Astrocyte (in vitro differentiated cells and primary cell): ENCODE data around the gene F12. TPM values are rescaled to one million over a fixed set of nuclear protein-coding genes. Genes with fewer than 3 reads are reported as not detected.
"Not testable (repeated sequence)": the region's sequence is repeated elsewhere in the genome, so short reads cannot be mapped to it uniquely, and the experiment has no call there.

ENCODE experiments used
- DNase-seq: peaks from one replicate; pipeline ENCODE4 v3.0.0-alpha.2; 2010; ENCODE audit warnings: low read depth
- FAIRE-seq: peaks from 2 replicates; lab custom pipeline; 2011; peaks lifted over from hg19 to GRCh38; lab: Jason Lieb, UNC
- H2AFZ ChIP-seq: 2 replicates; pipeline ENCODE4 v1.6.0; 2012; ENCODE audit warnings: low read depth, low read length, inconsistent platforms
- H3K27ac ChIP-seq: 2 replicates; pipeline ENCODE4 v1.5.1; 2011; ENCODE audit warnings: low read depth, low read length, inconsistent platforms
- H3K27me3 ChIP-seq: 2 replicates; pipeline ENCODE4 v1.6.0; 2011; ENCODE audit warnings: low read length, inconsistent platforms; ENCODE audit not compliant: insufficient read depth
- H3K36me3 ChIP-seq: 2 replicates; pipeline ENCODE4 v1.5.1; 2011; ENCODE audit warnings: low read length, inconsistent platforms; ENCODE audit not compliant: insufficient read depth
- H3K4me1 ChIP-seq: 2 replicates; pipeline ENCODE4 v1.5.1; 2011; ENCODE audit warnings: low read length, inconsistent platforms; ENCODE audit not compliant: insufficient read depth
- H3K4me2 ChIP-seq: 2 replicates; pipeline ENCODE4 v1.6.0; 2012; ENCODE audit warnings: low read length, inconsistent platforms
- H3K4me3 ChIP-seq: 2 replicates; pipeline ENCODE4 v1.5.1; 2011; ENCODE audit warnings: low read depth, mild to moderate bottlenecking, low read length, inconsistent platforms; ENCODE audit not compliant: insufficient read depth
- H3K79me2 ChIP-seq: 2 replicates; pipeline ENCODE4 v1.6.0; 2012; ENCODE audit warnings: mild to moderate bottlenecking, low read length, inconsistent platforms; ENCODE audit not compliant: insufficient read depth
- H3K9ac ChIP-seq: 2 replicates; pipeline ENCODE4 v1.6.0; 2012; ENCODE audit warnings: mild to moderate bottlenecking, low read length, inconsistent platforms
- H3K9me3 ChIP-seq: 2 replicates; pipeline ENCODE4 v1.5.1; 2012; ENCODE audit warnings: low read depth, mild to moderate bottlenecking, low read length, inconsistent platforms; ENCODE audit not compliant: insufficient read depth
- H4K20me1 ChIP-seq: 2 replicates; pipeline ENCODE4 v1.6.0; 2012; ENCODE audit warnings: low read length, inconsistent platforms; ENCODE audit not compliant: insufficient read depth
- H3K27ac Mint-ChIP-seq: one replicate; pipeline ENCODE4 v1.8.0; 2021; ENCODE audit warnings: mild to moderate bottlenecking, mixed read lengths; ENCODE audit not compliant: unreplicated experiment
- H3K27me3 Mint-ChIP-seq: one replicate; pipeline ENCODE4 v1.8.0; 2021; ENCODE audit warnings: low read depth, mixed read lengths; ENCODE audit not compliant: unreplicated experiment
- H3K36me3 Mint-ChIP-seq: one replicate; pipeline ENCODE4 v1.8.0; 2021; ENCODE audit warnings: low read depth, mixed read lengths; ENCODE audit not compliant: unreplicated experiment
- H3K4me1 Mint-ChIP-seq: one replicate; pipeline ENCODE4 v1.8.0; 2021; ENCODE audit warnings: low read depth, mixed read lengths; ENCODE audit not compliant: unreplicated experiment
- H3K4me3 Mint-ChIP-seq: one replicate; pipeline ENCODE4 v1.8.0; 2021; ENCODE audit warnings: mild to moderate bottlenecking, moderate library complexity, mixed read lengths; ENCODE audit not compliant: unreplicated experiment
- H3K9me3 Mint-ChIP-seq: one replicate; pipeline ENCODE4 v1.8.0; 2021; ENCODE audit warnings: mild to moderate bottlenecking, mixed read lengths; ENCODE audit not compliant: unreplicated experiment
- EZH2 ChIP-seq: IDR thresholded peaks from 2 replicates; pipeline ENCODE4 v1.6.1; 2012; ENCODE audit warnings: mild to moderate bottlenecking, low read length, inconsistent platforms; ENCODE audit not compliant: insufficient read depth
- total RNA-seq: library from RNA; stranded (reverse); gene quantifications from 2 replicates; pipeline ENCODE4 v1.2.1, GENCODE V29; 2021
- TF ChIP-seq, protein P1 (sequence below): IDR thresholded peaks from 2 replicates; pipeline ENCODE4 v1.5.1; 2011; ENCODE audit warnings: low read depth, mild to moderate bottlenecking, inconsistent platforms, low read length, moderate library complexity; ENCODE audit not compliant: insufficient read depth

Gene F12
- total RNA-seq, 1 donor from 2014 or later: 3.0 TPM

DNA sequence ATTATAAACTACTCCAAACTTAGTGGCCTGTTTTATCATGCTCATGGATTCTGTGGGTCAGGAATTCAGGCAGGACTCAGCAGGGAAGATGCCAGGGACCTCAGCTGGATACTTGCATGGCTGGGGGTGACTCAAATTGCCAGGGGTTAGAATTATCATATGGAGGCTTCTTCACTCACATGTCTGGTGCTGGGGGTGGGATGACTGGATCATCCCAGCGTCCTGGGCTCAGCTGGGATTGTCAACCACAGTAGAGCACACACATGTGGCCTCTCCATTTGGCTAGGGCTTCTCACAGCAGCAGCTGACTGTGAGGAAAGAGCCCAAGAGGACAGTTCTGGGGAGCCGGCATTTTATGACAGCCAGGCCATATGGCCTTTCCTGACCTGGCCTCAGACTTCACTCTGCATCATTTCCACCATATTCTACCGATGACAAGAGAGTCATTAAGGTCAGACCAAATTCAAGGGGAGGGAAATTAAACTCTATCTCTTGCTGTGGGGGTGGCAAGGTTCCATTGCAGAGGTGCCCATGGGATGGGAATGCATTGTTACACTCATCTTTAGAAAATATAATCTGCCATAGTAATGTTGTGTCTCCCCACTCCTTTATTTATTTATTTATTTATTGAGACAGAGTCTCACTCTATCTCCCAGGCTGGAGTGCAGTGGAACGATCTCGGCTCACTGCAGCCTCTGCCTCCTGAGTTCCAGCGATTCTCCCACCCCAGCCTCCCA, 11.9 kb upstream of the F12 start:
- Histone ChIP-seq H3K27ac (no peak overlapping the region), H3K27me3 (no peaks in the 10 kb centered on the region), H4K20me1 (no peaks in the 10 kb centered on the region), H3K9me3 (no peaks in the 10 kb centered on the region), H3K36me3 (no peaks in the 10 kb centered on the region), H3K79me2 (no peaks in the 10 kb centered on the region), H3K4me1 (peaks cover 5% of the 10 kb centered on the region), H3K4me3 (no peak overlapping the region), H3K9ac (no peak overlapping the region), H3K4me2 (no peak overlapping the region), H2AFZ (no peak overlapping the region)
- Mint-ChIP-seq H3K4me3 (no peak overlapping the region), H3K4me1 (peaks cover 2% of the 10 kb centered on the region), H3K27ac (no peak overlapping the region), H3K36me3 (peaks cover 2% of the 10 kb centered on the region), H3K9me3 (no peaks in the 10 kb centered on the region), H3K27me3 (peaks cover 26% of the 10 kb centered on the region)
- no peak for DNase-seq
- TF ChIP-seq, protein P1, sequence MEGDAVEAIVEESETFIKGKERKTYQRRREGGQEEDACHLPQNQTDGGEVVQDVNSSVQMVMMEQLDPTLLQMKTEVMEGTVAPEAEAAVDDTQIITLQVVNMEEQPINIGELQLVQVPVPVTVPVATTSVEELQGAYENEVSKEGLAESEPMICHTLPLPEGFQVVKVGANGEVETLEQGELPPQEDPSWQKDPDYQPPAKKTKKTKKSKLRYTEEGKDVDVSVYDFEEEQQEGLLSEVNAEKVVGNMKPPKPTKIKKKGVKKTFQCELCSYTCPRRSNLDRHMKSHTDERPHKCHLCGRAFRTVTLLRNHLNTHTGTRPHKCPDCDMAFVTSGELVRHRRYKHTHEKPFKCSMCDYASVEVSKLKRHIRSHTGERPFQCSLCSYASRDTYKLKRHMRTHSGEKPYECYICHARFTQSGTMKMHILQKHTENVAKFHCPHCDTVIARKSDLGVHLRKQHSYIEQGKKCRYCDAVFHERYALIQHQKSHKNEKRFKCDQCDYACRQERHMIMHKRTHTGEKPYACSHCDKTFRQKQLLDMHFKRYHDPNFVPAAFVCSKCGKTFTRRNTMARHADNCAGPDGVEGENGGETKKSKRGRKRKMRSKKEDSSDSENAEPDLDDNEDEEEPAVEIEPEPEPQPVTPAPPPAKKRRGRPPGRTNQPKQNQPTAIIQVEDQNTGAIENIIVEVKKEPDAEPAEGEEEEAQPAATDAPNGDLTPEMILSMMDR: no peak
- TF ChIP-seq EZH2: no peak
- no peak for FAIRE-seq

- H3K9me3 Mint-ChIP-seq, H3K27ac ChIP-seq, H2AFZ ChIP-seq, H3K27me3 ChIP-seq, H3K4me2 ChIP-seq, H3K9me3 ChIP-seq, DNase-seq, FAIRE-seq, H3K36me3 Mint-ChIP-seq, H3K27ac Mint-ChIP-seq, H3K4me1 Mint-ChIP-seq, H4K20me1 ChIP-seq, H3K9ac ChIP-seq, H3K4me3 ChIP-seq, H3K4me1 ChIP-seq, H3K36me3 ChIP-seq, H3K79me2 ChIP-seq, H3K4me3 Mint-ChIP-seq: not testable (repeated sequence)
- peaks cover 28% of the 10 kb centered on the region for H3K27me3 Mint-ChIP-seq
Observed at GRCh38 chr5:177420472-177420871, 11.1 kb upstream of the F12 start.

DNA sequence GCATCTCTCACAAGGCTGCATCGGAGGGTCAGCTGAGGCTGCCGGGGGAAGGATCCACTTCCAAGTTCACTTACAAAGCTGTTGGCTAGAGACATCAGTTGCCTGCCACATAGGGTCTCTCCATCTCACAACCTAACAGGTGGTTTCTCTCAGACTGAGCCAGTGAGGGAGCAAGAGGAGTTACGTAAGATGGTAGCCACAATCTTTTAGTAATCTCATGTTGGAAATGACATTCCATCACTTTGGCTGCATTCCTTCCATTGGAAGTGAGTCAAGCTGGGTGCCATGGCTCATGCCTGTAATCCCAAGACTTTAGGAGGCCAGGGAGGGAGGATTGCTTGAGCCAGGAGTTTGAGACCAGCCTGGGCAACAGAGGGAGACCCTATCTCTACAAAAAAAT, 9.7 kb upstream of the F12 start:
- no peak overlapping the region for H2AFZ ChIP-seq
- H4K20me1 ChIP-seq: no peaks in the 10 kb centered on the region
- H3K9me3 Mint-ChIP-seq: no peaks in the 10 kb centered on the region
- peaks cover 2% of the 10 kb centered on the region for H3K4me1 Mint-ChIP-seq
- no peaks in the 10 kb centered on the region for H3K9me3 ChIP-seq
- H3K27ac ChIP-seq: no peak overlapping the region
- peaks cover 2% of the 10 kb centered on the region for H3K36me3 Mint-ChIP-seq
- H3K4me3 Mint-ChIP-seq: no peak overlapping the region
- TF ChIP-seq, protein P1: no peak
- no peak for TF ChIP-seq EZH2
- H3K27me3 Mint-ChIP-seq: peaks cover 31% of the 10 kb centered on the region
- H3K27ac Mint-ChIP-seq: no peak overlapping the region
- peaks cover 2% of the 10 kb centered on the region for H3K27me3 ChIP-seq
- no peaks in the 10 kb centered on the region for H3K36me3 ChIP-seq
- DNase-seq (peak; percentile 40), FAIRE-seq (no peak)
- no peak overlapping the region for H3K4me3 ChIP-seq
- no peaks in the 10 kb centered on the region for H3K79me2 ChIP-seq
- no peak overlapping the region for H3K9ac ChIP-seq
- H3K4me1 ChIP-seq: no peaks in the 10 kb centered on the region
- H3K4me2 ChIP-seq: no peak overlapping the region

- H3K27ac Mint-ChIP-seq, H3K36me3 Mint-ChIP-seq, H3K4me2 ChIP-seq: not testable (repeated sequence)
Observed at GRCh38 chr5:177417081-177417480, 7.7 kb upstream of the F12 start.

More at GRCh38 chr5:177417081-177417480, 7.7 kb upstream of the F12 start:
- H3K4me1 ChIP-seq, H2AFZ ChIP-seq, FAIRE-seq, H3K9ac ChIP-seq, H3K9me3 Mint-ChIP-seq, H3K27me3 ChIP-seq, H4K20me1 ChIP-seq, H3K4me1 Mint-ChIP-seq, H3K9me3 ChIP-seq, DNase-seq, H3K79me2 ChIP-seq, H3K36me3 ChIP-seq, H3K4me3 Mint-ChIP-seq, H3K27ac ChIP-seq, H3K4me3 ChIP-seq: not testable (repeated sequence)
- peaks cover 42% of the 10 kb centered on the region for H3K27me3 Mint-ChIP-seq
